HG03457 (cell line): Measurements from ENCODE around the gene TAS2R42.

Experiments
- ATAC-seq: cut with Tn5 transposase; IDR thresholded peaks from one replicate; pipeline ENCODE4 v1.9.1; 2021; ENCODE audit warnings: moderate number of reproducible peaks; ENCODE audit not compliant: unreplicated experiment

TAS2R42 gene

GRCh38 chr12:11147420-11147819 lies 39.3 kb downstream of the TAS2R42 start:
- no peak for ATAC-seq

DNA sequence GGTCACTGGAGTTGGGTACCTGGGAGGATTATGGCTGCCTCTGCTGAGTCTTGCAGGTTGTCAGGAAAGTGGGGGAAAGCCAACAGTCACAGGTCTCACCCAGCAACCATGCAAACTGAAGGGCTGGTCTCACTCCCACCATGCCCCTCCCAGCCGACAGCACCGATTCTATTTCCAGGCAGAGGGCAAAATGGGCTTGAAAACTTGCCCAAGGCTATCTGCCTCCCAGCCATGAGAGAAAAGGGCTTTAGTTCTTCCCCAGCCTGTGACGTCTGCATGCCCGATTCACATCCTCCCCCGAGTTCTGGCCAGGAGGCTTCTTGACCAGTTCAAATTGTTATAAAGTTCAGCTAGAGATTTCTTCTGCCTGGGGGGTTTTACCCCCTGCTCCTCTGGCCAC lies 42.4 kb downstream of the TAS2R42 start:
- no peak for ATAC-seq

DNA sequence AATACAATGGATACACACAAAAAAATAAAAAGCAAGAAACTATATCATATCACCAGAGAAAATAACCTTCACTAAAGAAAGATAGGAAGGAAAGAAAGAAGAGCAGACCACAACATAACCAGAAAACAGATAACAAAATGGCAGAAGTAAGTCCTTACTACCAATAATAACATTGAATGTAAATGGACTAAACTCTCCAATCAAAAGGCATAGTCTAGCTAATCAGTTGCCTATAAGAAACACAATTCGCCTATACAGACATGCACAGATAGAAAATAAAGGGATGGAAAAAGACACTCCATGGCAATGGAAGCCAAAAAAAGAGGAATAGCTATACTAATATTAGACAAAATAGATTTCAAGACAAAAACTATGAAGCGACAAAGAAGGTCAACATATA lies 43.4 kb downstream of the TAS2R42 start:
- ATAC-seq, result no peak

GRCh38 chr12:11136075-11136474 lies 50.7 kb downstream of the TAS2R42 start:
- no peak for ATAC-seq
